COLO829 (cell line): ENCODE data around the gene HAUS6.
A peak's percentile ranks its signal among the peaks of the same experiment; 100 is the strongest.
"Not testable (repeated sequence)": the region's sequence is repeated elsewhere in the genome, so short reads cannot be mapped to it uniquely, and the experiment has no call there.

Experiments used
- DNase-seq: peaks from one replicate; pipeline ENCODE4 v3.0.0; 2012; ENCODE audit warnings: low spot score

HAUS6 gene

DNA sequence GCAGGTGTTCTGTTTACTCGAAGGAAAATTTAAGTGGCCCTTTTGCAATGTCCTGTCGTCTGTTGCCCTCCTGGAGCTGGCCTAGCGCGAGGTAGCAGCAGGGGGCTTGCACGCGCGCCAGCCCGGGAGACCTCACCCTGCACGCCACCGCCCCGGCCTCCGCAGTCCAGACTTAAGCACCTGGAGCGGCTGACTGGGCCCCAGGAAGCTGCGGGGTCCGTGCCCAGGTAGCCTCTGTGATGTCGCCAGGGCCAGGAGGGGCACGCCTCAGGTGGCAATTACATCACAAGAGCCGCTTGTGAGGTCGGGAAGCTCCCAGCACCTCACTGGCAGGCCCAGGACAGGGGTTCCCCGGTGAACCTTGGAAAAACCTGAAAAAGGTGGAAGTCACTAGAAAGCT is 69.7 kb downstream of the HAUS6 start, which contains the start of gene SAXO1:
Gene SAXO1, minus strand, starts transcription at position 195 of the 400 bp plus-strand sequence. CDS start 301 bp downstream, outside the sequence.
- DNase-seq, result no peak

DNA sequence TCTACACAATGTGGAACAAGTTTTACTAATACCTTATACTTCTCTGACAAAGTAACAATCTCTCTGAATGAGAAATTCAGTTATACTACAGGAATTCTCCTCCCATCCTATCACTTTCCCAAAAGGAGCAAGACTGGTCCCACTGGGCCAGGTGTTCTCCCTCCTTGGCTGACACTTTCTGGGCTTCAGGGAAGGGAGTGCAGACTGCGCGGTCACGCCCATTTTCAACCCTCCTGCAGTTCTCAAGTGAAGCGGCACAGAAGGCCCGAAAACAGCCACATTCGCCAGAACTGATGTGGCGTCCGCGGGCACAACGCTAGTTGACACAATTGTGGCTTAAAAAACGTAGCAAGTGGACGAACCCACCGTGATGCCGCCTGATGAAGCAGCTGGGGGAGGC is 70.3 kb downstream of the HAUS6 start:
- no peak for DNase-seq

DNA sequence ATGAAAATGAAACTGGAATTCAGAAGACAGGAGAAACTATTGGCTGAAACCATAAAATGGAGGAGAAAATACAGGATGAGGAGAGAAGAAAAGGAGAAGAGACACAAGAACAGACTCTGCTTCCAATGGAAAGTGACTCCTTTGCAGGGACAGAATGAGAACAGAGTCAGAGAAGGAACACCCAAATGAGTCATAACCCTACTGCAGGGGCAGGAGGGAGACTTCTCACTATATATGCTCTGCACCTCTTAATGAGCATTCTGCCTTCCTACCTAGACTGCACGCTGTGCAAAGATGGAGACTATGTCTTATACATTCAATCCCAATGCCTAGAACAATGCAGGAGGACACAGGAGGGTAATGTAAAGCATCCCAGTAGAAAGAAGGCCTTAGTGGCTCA is 71.8 kb downstream of the HAUS6 start:
- no peak for DNase-seq

DNA sequence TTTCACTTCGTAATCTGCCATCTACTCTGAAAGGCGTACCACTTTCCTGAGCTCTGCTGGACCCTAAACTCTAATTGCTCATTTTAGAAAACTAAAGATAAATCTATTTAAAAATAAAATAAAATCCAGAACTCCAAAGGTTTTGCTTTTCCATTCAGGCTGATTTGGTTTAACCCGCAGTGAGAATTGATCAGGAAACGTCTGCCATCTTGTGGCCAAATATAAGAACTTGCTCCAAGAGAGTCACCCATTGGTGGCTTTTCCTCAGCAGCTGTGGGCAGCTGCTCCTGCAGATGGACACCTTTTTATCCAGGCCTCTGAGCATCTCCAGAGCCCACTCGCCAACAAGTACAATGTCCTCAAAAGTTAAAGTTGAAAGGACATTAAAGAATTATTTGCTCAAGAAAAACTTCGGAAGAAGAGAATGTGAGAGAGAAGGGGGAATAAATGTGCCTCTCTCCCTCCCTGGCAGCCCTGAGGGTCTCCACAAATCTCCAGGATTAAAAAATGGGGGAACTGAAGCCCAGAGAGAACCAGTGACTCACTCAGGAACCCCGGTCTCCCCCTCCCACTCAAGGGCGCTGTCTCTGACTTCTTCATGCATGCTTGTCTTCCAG is 73.8 kb downstream of the HAUS6 start:
- peak; percentile 67 for DNase-seq

DNA sequence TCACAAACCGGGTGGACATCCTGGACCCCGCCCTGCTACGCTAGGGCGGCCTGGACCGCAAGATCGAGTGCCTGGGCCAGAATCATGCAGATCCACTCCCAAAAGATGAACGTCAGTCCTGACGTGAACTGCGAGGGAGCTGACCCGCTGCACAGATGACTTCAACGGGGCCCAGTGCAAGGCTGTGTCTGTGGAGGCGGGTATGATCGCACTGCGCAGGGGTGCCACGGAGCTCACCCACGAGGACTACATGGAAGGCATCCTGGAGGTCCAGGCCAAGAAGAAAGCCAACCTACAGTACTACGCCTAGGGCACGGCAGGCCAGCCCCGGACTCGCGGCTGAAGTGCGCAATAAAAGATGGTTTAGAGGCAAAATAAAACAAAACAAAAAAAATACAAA is 74.9 kb downstream of the HAUS6 start:
- DNase-seq, result no peak

DNA sequence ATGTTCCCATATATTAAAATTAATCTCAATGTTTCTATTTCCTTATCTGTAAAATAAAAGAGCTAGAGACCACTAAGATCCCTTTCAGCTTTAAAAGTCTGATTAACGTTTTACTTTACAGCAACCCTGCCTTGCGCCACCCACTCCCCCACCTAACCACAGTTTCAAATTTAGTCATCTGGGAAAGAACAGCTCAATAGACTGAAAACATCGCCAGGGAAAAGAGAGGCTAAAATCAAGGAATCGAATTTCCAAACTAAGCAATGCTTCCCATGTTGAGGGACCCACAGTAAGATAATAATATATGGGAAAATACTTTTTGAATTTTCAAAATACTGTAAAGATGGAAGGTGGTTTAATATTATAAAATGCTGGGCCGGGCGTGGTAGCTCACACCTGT is 76.3 kb downstream of the HAUS6 start:
- no peak for DNase-seq

DNA sequence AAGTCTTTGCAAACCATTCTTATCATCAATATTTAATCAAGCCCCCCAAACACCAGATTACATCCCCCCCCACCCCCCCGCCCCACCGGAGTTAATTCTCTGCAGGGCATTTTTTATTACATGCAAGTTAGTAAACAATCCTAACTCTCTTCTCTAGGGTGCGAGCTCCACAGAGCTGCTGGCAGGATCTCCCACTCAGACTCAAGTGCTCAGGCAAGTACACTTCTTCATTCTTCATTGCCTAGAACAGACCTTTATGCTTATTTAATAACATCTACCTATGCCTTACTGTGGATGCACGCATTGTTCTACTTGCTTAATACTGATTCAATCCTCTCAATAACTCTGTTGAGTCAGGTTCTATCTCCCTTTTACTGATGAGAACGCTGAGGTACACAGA is 79.6 kb downstream of the HAUS6 start:
- no peak for DNase-seq

DNA sequence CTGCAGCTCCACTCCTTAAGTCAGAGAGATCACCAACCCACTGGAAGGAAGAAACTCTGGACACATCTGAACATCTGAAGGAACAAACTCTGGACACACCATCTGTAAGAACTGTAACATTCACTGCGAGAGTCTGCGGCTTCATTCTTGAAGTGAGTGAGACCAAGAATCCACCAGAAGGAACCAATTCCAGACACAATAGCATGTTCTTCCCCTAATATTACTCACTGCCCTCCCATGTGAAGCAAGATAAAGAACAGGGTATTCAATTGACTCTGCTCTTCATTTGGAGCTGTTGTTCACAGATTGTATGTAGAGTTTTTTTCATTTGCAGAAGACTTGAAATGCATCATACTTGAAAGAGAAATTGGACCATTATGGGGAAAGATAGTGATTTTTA is 80.5 kb downstream of the HAUS6 start:
- no peak for DNase-seq

DNA sequence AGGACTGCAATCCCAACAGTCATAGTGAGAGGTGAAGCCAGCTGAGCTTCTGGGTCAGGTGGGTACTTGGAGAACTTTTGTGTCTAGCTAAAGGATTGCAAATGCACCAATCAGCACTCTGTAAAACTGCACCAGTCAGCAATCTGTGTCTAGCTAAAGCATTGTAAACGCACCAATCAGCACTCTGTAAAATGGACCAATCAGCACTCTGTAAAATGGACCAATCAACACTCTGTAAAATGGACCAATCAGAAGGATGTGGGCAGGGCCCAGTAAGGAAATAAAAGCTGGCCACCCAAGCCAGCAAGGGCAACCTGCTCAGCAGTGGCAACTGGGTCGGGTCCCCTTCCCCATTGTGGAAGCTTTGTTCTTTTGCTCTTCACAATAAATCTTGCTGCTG is 81.1 kb downstream of the HAUS6 start:
- DNase-seq, result not testable (repeated sequence)

DNA sequence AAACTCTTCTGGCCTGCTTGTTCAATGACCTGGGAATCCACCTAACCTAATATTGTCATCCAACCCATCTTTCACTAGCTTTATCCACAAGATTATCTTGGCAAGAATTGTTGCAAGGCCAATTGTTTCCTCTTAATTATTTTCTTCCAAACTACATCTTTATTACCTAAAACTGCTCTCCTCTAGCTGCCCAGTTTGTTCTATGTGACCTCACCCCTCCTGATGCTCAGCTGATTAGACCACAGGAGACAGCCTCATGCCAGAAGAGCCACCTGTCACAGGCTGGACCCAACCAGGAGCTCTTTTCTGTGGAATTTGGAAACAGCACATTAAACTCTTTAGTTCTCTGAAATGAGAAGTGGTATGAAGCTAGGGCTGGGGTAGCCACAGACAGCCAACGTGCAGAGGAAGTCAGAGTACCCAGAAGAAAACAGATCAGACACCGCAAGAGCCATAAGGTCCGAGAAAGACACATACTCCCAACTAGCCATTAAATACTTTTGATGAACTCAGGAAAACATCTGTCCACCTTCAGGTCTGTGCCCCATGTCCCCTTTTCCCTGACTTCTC is 81.7 kb downstream of the HAUS6 start:
- no peak for DNase-seq

DNA sequence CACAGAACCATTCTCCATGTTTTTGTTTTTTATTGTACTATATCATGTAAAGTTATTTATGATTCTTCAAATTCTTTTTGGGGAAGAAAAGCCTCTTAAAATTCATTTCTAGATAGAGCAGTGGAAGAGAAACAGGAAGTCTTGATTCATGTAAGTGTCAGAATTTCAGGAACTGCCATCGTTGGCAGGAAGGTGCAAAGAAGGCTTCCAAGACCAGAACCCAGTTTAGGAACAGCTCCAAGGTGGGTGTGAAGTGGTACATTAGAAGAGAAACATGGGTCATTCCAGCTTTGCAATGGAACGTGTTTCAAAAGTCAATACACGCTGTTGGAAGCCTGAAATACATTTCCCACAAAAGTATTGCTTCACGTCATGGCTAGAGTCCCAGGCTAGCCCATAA is 84.5 kb downstream of the HAUS6 start:
- no peak for DNase-seq

DNA sequence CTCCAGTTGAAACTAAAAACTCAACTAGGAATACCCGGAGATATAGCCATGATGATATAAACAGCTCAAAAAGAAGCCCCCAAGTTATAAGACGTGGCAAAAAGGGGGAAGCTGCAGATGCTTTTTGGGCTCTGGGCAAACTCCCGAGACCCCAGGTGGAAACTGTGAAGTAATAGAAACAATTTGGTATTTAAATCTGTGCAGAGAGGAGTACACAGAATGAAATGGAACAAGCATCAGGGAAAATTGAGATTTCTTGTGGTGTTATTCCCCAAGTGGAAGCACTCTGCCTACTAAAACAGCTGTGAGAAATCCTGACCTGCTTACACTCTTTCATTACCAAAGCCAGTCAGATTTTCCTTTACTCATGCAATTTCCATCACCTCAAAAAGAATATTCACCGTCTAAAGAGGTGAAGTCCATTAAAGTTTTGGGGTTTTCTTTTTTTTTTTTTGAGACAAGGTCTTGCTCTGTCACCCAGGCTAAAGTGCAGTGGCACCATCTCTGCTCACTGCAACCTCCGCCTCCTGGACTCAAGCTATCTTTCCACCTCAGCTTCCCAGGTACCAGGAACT is 93.2 kb downstream of the HAUS6 start:
- DNase-seq, result no peak
